Ovary (tissue), 3 donors: ENCODE results near the gene BTNL9.

Experiments
- POLR2A ChIP-seq: fragments of 450-650 bp; IDR thresholded peaks from one replicate; pipeline ENCODE4 v1.6.1; 2017; ENCODE audit warnings: antibody characterized with exemption, mild to moderate bottlenecking, moderate library complexity
- TF ChIP-seq, protein P1 (sequence below), 3 donors: fragments of 450-650 bp in 2 of 3; fragments of 200-600 bp in 1 of 3; IDR thresholded peaks; one replicate each; pipeline versions ENCODE4 v1.5.1 to v1.8.0; 2016 to 2022; ENCODE audit warnings: antibody characterized with exemption in 3 of 3, mild to moderate bottlenecking in 1 of 3
- donor health status: DM: no; HTN: no; CAD: no.

DNA sequence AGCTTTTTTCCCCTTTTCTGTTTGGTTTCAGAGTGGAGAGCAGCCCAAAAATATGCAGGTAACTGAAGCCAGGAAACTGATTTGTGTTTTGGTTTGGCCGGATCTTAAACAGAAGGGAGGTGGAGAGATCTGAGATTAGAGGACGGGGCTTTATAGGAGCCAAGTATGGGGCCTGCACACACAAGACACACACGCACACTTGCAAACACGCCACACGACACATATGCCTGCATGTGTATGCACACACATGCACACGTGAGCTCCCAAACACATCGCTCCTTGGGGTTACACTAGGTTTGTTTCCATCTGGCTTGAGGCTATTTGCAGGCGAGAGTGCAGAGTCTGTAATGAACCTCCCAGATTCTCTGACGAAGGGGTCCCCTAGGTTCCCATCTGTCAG lies 18.3 kb downstream of the BTNL9 start:
- no peak for TF ChIP-seq POLR2A
- TF ChIP-seq, protein P1, sequence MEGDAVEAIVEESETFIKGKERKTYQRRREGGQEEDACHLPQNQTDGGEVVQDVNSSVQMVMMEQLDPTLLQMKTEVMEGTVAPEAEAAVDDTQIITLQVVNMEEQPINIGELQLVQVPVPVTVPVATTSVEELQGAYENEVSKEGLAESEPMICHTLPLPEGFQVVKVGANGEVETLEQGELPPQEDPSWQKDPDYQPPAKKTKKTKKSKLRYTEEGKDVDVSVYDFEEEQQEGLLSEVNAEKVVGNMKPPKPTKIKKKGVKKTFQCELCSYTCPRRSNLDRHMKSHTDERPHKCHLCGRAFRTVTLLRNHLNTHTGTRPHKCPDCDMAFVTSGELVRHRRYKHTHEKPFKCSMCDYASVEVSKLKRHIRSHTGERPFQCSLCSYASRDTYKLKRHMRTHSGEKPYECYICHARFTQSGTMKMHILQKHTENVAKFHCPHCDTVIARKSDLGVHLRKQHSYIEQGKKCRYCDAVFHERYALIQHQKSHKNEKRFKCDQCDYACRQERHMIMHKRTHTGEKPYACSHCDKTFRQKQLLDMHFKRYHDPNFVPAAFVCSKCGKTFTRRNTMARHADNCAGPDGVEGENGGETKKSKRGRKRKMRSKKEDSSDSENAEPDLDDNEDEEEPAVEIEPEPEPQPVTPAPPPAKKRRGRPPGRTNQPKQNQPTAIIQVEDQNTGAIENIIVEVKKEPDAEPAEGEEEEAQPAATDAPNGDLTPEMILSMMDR (IDR thresholded peaks at IDR 0.05), result no peak
